GM12878 (cell line): ENCODE results near the gene CD86. TPM values are rescaled to one million over a fixed set of nuclear protein-coding genes. Genes with fewer than 3 reads are reported as not detected.
A peak's percentile ranks its signal among the peaks of the same experiment; 100 is the strongest.

Experiments used
- ATF7 ChIP-seq: fragments of 450-650 bp; IDR thresholded peaks from 2 replicates; pipeline ENCODE4 v1.6.1; 2016; ENCODE audit warnings: low read depth, mild to moderate bottlenecking
- CBFB ChIP-seq: IDR thresholded peaks from 2 replicates; pipeline ENCODE4 v1.6.1; 2016; ENCODE audit warnings: antibody characterized with exemption, low read depth
- CEBPB ChIP-seq, 2 experiments: fragments of 150-350 bp in 1 of 2; IDR thresholded peaks; 2 replicates each; pipeline ENCODE4 v1.6.1; 2012 to 2014; ENCODE audit warnings: low read depth in 2 of 2, low read length in 2 of 2, borderline replicate concordance in 1 of 2, inconsistent platforms in 1 of 2
- CREM ChIP-seq: IDR thresholded peaks from 2 replicates; pipeline ENCODE4 v1.6.1; 2014; ENCODE audit warnings: antibody characterized with exemption, low read depth
- EP300 ChIP-seq, 2 experiments: fragments of 150-350 bp in 1 of 2; IDR thresholded peaks; 2 replicates each; pipeline ENCODE4 v1.6.1; 2011 to 2012; ENCODE audit warnings: low read depth in 2 of 2, low read length in 2 of 2, borderline replicate concordance in 1 of 2, improper control_type of control experiment in 1 of 2, inconsistent platforms in 1 of 2; ENCODE audit not compliant: control insufficient read depth in 1 of 2
- ESRRA ChIP-seq: IDR thresholded peaks from 2 replicates; pipeline ENCODE4 v1.6.1; 2012; ENCODE audit warnings: mild to moderate bottlenecking, low read length, improper control_type of control experiment
- GABPA ChIP-seq: IDR thresholded peaks from 2 replicates; pipeline ENCODE4 v1.6.1; 2014; ENCODE audit warnings: antibody characterized with exemption, low read depth, mild to moderate bottlenecking, inconsistent platforms
- JUNB ChIP-seq: IDR thresholded peaks from 2 replicates; pipeline ENCODE4 v1.6.1; 2016; ENCODE audit warnings: antibody characterized with exemption, mild to moderate bottlenecking
- KDM1A ChIP-seq: fragments of 200-600 bp; sonication (generic); IDR thresholded peaks from 2 replicates; pipeline ENCODE4 v1.6.1; 2016; ENCODE audit warnings: borderline replicate concordance
- KLF5 ChIP-seq: fragments of 450-650 bp; IDR thresholded peaks from 2 replicates; pipeline ENCODE4 v1.6.1; 2014; ENCODE audit warnings: mild to moderate bottlenecking; ENCODE audit not compliant: partially characterized antibody
- MEF2B ChIP-seq: fragments of 450-650 bp; IDR thresholded peaks from 2 replicates; pipeline ENCODE4 v1.6.1; 2018; ENCODE audit warnings: mild to moderate bottlenecking, moderate library complexity; ENCODE audit not compliant: partially characterized antibody, poor library complexity, severe bottlenecking
- MXI1 ChIP-seq: fragments of 150-350 bp; IDR thresholded peaks from 2 replicates; pipeline ENCODE4 v1.6.1; 2011; ENCODE audit warnings: low read depth, mild to moderate bottlenecking, inconsistent platforms, low read length, improper control_type of control experiment
- NFIC ChIP-seq: IDR thresholded peaks from 2 replicates; pipeline ENCODE4 v1.6.1; 2012; ENCODE audit warnings: low read depth, mild to moderate bottlenecking, inconsistent platforms, low read length, moderate library complexity
- POLR2AphosphoS2 ChIP-seq: IDR thresholded peaks from 2 replicates; pipeline ENCODE4 v1.6.1; 2011; ENCODE audit warnings: low read depth, mild to moderate bottlenecking, low read length, improper control_type of control experiment, moderate library complexity
- RELA ChIP-seq: fragments of 450-650 bp; IDR thresholded peaks from 2 replicates; pipeline ENCODE4 v1.8.0; 2014; ENCODE audit warnings: borderline replicate concordance; ENCODE audit not compliant: partially characterized antibody
- RUNX3 ChIP-seq: IDR thresholded peaks from 2 replicates; pipeline ENCODE4 v1.6.1; 2012; ENCODE audit warnings: low read length, inconsistent platforms
- SIN3A ChIP-seq: IDR thresholded peaks from 2 replicates; pipeline ENCODE4 v1.6.1; 2012; ENCODE audit warnings: low read depth, low read length, improper control_type of control experiment
- SMAD5 ChIP-seq: IDR thresholded peaks from 2 replicates; pipeline ENCODE4 v1.6.1; 2016; ENCODE audit warnings: antibody characterized with exemption, low read depth
- SREBF2 ChIP-seq: IDR thresholded peaks from 2 replicates; pipeline ENCODE4 v1.6.1; 2012; ENCODE audit warnings: mild to moderate bottlenecking, low read length
- SUZ12 ChIP-seq: fragments of 200-600 bp; sonication (generic); IDR thresholded peaks from one replicate; pipeline ENCODE4 v1.6.1; 2018; ENCODE audit warnings: antibody characterized with exemption, mild to moderate bottlenecking; ENCODE audit not compliant: unreplicated experiment
- TAF1 ChIP-seq: IDR thresholded peaks from 2 replicates; pipeline ENCODE4 v1.6.1; 2011; ENCODE audit warnings: mild to moderate bottlenecking, low read depth, low read length, borderline replicate concordance
- TCF7 ChIP-seq: IDR thresholded peaks from 2 replicates; pipeline ENCODE4 v1.6.1; 2014; ENCODE audit warnings: antibody characterized with exemption, borderline replicate concordance
- YBX1 ChIP-seq: fragments of 450-650 bp; IDR thresholded peaks from 2 replicates; pipeline ENCODE4 v1.6.1; 2016; ENCODE audit warnings: antibody characterized with exemption
- ZNF207 ChIP-seq: fragments of 450-650 bp; IDR thresholded peaks from 2 replicates; pipeline ENCODE4 v1.6.1; 2014; ENCODE audit warnings: antibody characterized with exemption, mild to moderate bottlenecking, borderline replicate concordance
- ZNF274 ChIP-seq: IDR thresholded peaks from one replicate; pipeline ENCODE4 v1.8.0; 2011; ENCODE audit not compliant: insufficient read length, insufficient read depth
- polyA plus RNA-seq, 11 experiments: library from polyadenylated mRNA; depleted of rRNA in 4 of 11; unstranded in 6 of 11; stranded (reverse) in 5 of 11; fragments of >200 nt; fragmentation: Nextera tagmentation in 4 of 11; fragmentation: Illumina TruSeq in 1 of 11; extraction: Ambion mirVana in 4 of 11; extraction: Trizol in 1 of 11; gene quantifications; 1 replicate in 1 of 11; 2 replicates in 10 of 11; pipeline versions ENCODE4 v1.2.1 to v1.2.3, GENCODE V29; 2011 to 2016; ENCODE audit warnings: inconsistent platforms in 2 of 11, missing spikeins in 2 of 11, low read depth in 1 of 11
- total RNA-seq, 4 experiments: library from RNA; depleted of rRNA in 3 of 4; stranded (reverse); fragments of >200 nt in 3 of 4; fragmentation: Illumina TruSeq in 1 of 4; extraction: Trizol in 1 of 4; gene quantifications; 2 replicates each; pipeline versions ENCODE4 v1.2.1 to v1.2.3, GENCODE V29; 2013 to 2021
- TF ChIP-seq, protein P1 (sequence below): IDR thresholded peaks from 2 replicates; pipeline ENCODE4 v1.6.1; 2011; ENCODE audit warnings: borderline replicate concordance, low read depth, mild to moderate bottlenecking, moderate library complexity, low read length; ENCODE audit not compliant: insufficient read depth, poor library complexity, severe bottlenecking
- TF ChIP-seq, protein P2 (sequence below): fragments of 450-650 bp; formaldehyde crosslinking; IDR thresholded peaks from 2 replicates; pipeline ENCODE4 v1.5.0; 2022; ENCODE audit warnings: mild to moderate bottlenecking, missing genetic modification characterization
- TF ChIP-seq, protein P3 (sequence below): fragments of 450-650 bp; IDR thresholded peaks from 2 replicates; pipeline ENCODE4 v1.6.1; 2017; ENCODE audit warnings: low read depth, mild to moderate bottlenecking, moderate library complexity

Gene CD86
- total and polyA plus RNA-seq, 10 of the 15 experiments (the other 5 are each of a cell fraction or from before 2014, with no cell fraction given): 40.9 to 100 (median 55.5) TPM

DNA sequence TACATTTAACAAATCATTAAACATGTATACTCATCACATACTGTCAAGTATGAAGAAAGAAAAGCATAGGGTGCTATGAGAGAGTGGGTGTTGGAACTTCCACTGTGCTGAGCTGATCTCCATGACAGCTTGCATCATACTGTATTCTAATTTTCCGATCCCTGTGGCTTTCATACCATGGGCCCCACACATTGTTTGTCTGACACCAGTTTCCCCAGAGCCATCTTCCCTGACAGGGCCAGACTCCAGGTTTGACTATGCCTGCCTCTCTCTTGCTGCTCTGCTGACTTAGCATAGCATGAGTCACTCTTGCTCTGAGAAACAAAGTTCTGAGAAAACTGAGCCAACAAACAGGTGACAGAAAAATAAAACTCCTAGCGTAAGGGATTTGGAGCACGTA lies 91.3 kb downstream of the CD86 start (continued):
- TF ChIP-seq RUNX3 (peak; percentile 81), SMAD5 (no peak), MXI1 (no peak), ZNF207 (no peak), YBX1 (no peak), SIN3A (no peak), SUZ12 (no peak), RELA (no peak), MEF2B (no peak), SREBF2 (no peak), NFIC (peak; percentile 74; the same call in 1 of the 2 replicates), KLF5 (no peak), TAF1 (no peak), CEBPB (IDR thresholded peaks at IDR 0.05; ENCODE audit: borderline replicate concordance in 1 of 2, low read depth in 2 of 2, low read length in 2 of 2) (no peak; a peak in 1 of 4 replicates), CBFB (no peak), JUNB (peak; percentile 83), EP300 (IDR thresholded peaks at IDR 0.05; ENCODE audit: borderline replicate concordance in 1 of 2, control insufficient read depth in 1 of 2, low read depth in 2 of 2, low read length in 2 of 2) (peak in 1 of 2 experiments; percentile 21; a peak in 1 of 4 replicates), KDM1A (no peak), ZNF274 (no peak), ESRRA (no peak), ATF7 (no peak), TCF7 (no peak), POLR2AphosphoS2 (no peak), GABPA (peak; percentile 42; the same call in 1 of the 2 replicates), CREM (peak; percentile 59; the same call in 1 of the 2 replicates)
- TF ChIP-seq, protein P1, sequence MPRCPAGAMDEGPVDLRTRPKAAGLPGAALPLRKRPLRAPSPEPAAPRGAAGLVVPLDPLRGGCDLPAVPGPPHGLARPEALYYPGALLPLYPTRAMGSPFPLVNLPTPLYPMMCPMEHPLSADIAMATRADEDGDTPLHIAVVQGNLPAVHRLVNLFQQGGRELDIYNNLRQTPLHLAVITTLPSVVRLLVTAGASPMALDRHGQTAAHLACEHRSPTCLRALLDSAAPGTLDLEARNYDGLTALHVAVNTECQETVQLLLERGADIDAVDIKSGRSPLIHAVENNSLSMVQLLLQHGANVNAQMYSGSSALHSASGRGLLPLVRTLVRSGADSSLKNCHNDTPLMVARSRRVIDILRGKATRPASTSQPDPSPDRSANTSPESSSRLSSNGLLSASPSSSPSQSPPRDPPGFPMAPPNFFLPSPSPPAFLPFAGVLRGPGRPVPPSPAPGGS: no peak
- TF ChIP-seq, protein P2, sequence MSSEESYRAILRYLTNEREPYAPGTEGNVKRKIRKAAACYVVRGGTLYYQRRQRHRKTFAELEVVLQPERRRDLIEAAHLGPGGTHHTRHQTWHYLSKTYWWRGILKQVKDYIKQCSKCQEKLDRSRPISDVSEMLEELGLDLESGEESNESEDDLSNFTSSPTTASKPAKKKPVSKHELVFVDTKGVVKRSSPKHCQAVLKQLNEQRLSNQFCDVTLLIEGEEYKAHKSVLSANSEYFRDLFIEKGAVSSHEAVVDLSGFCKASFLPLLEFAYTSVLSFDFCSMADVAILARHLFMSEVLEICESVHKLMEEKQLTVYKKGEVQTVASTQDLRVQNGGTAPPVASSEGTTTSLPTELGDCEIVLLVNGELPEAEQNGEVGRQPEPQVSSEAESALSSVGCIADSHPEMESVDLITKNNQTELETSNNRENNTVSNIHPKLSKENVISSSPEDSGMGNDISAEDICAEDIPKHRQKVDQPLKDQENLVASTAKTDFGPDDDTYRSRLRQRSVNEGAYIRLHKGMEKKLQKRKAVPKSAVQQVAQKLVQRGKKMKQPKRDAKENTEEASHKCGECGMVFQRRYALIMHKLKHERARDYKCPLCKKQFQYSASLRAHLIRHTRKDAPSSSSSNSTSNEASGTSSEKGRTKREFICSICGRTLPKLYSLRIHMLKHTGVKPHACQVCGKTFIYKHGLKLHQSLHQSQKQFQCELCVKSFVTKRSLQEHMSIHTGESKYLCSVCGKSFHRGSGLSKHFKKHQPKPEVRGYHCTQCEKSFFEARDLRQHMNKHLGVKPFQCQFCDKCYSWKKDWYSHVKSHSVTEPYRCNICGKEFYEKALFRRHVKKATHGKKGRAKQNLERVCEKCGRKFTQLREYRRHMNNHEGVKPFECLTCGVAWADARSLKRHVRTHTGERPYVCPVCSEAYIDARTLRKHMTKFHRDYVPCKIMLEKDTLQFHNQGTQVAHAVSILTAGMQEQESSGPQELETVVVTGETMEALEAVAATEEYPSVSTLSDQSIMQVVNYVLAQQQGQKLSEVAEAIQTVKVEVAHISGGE (CRISPR knock-in tag): no peak
- TF ChIP-seq, protein P3, sequence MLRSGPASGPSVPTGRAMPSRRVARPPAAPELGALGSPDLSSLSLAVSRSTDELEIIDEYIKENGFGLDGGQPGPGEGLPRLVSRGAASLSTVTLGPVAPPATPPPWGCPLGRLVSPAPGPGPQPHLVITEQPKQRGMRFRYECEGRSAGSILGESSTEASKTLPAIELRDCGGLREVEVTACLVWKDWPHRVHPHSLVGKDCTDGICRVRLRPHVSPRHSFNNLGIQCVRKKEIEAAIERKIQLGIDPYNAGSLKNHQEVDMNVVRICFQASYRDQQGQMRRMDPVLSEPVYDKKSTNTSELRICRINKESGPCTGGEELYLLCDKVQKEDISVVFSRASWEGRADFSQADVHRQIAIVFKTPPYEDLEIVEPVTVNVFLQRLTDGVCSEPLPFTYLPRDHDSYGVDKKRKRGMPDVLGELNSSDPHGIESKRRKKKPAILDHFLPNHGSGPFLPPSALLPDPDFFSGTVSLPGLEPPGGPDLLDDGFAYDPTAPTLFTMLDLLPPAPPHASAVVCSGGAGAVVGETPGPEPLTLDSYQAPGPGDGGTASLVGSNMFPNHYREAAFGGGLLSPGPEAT: no peak
